GM12892 (cell line): Measurements from ENCODE around the gene LHX3.

ENCODE experiments used
- POLR2A ChIP-seq: IDR thresholded peaks from 2 replicates; pipeline ENCODE4 v1.6.1; 2011; ENCODE audit warnings: low read depth, low read length, control low read depth
- POLR2AphosphoS5 ChIP-seq: IDR thresholded peaks from 2 replicates; pipeline ENCODE4 v1.6.1; 2011; ENCODE audit warnings: low read depth, low read length, control low read depth
- TAF1 ChIP-seq: IDR thresholded peaks from 2 replicates; pipeline ENCODE4 v1.6.1; 2011; ENCODE audit warnings: low read depth, mild to moderate bottlenecking, control low read depth, low read length, borderline replicate concordance

DNA sequence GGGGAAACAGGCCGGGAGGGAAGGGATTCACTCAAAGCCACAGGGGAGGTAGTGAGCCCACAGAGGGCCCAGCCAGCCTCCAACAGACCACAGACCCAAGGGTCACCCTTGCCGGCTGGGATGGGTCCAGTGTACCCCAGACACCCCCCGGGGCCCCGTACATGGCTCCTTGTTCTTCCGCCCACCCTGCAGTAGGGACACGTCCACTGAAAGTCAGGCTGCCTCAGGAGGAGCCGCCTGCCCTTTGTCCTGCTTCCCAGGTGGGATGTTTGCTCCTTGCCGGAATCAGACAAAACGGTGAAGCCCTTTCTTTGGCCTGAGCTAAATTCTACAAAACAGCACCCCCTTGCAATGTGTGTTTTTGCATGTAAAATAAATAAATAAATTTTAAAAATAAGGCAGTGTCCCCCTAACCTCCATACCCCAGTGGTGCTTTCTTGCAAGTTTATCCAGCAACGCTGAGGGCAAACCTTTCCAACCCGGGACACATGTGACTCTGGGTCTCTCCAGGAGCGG is 25.8 kb downstream of the LHX3 start:
- TF ChIP-seq POLR2AphosphoS5 (no peak), POLR2A (no peak), TAF1 (no peak)
